GM23338 (cell line): ENCODE measurements around the gene LRRC19.

ENCODE experiments used
- CTCF ChIP-seq, 2 experiments: fragments of 200-600 bp in 1 of 2; sonication (generic) in 1 of 2; conservative IDR thresholded peaks; 2 replicates each; pipeline versions ENCODE4 v1.5.1 to v1.6.1; 2016 to 2017; ENCODE audit warnings: antibody characterized with exemption in 2 of 2, low read depth in 2 of 2, mild to moderate bottlenecking in 2 of 2, moderate library complexity in 1 of 2
- EZH2 ChIP-seq: fragments of 200-600 bp; sonication (generic); IDR thresholded peaks from one replicate; pipeline ENCODE4 v1.8.0; 2017; ENCODE audit warnings: antibody characterized with exemption, mild to moderate bottlenecking, low read depth; ENCODE audit not compliant: unreplicated experiment
- EZH2phosphoT487 ChIP-seq: fragments of 200-600 bp; sonication (generic); IDR thresholded peaks from one replicate; pipeline ENCODE4 v1.8.1; 2018; ENCODE audit warnings: antibody characterized with exemption; ENCODE audit not compliant: unreplicated experiment
- JUNB ChIP-seq: IDR thresholded peaks from one replicate; pipeline ENCODE4 v1.6.1; 2016; ENCODE audit warnings: antibody characterized with exemption; ENCODE audit not compliant: unreplicated experiment
- POLR2AphosphoS5 ChIP-seq: IDR thresholded peaks from 2 replicates; pipeline ENCODE4 v1.6.1; 2016; ENCODE audit warnings: antibody characterized with exemption, low read depth
- TF ChIP-seq, protein P1 (sequence below): IDR thresholded peaks from one replicate; pipeline ENCODE4 v1.6.1; 2018; ENCODE audit warnings: antibody characterized with exemption; ENCODE audit not compliant: unreplicated experiment

- TF ChIP-seq POLR2AphosphoS5 (no peak), CTCF (conservative IDR thresholded peaks at IDR 0.05; ENCODE audit: low read depth in 2 of 2) (no peak), JUNB (no peak), EZH2 (no peak), EZH2phosphoT487 (no peak)
- TF ChIP-seq, protein P1, sequence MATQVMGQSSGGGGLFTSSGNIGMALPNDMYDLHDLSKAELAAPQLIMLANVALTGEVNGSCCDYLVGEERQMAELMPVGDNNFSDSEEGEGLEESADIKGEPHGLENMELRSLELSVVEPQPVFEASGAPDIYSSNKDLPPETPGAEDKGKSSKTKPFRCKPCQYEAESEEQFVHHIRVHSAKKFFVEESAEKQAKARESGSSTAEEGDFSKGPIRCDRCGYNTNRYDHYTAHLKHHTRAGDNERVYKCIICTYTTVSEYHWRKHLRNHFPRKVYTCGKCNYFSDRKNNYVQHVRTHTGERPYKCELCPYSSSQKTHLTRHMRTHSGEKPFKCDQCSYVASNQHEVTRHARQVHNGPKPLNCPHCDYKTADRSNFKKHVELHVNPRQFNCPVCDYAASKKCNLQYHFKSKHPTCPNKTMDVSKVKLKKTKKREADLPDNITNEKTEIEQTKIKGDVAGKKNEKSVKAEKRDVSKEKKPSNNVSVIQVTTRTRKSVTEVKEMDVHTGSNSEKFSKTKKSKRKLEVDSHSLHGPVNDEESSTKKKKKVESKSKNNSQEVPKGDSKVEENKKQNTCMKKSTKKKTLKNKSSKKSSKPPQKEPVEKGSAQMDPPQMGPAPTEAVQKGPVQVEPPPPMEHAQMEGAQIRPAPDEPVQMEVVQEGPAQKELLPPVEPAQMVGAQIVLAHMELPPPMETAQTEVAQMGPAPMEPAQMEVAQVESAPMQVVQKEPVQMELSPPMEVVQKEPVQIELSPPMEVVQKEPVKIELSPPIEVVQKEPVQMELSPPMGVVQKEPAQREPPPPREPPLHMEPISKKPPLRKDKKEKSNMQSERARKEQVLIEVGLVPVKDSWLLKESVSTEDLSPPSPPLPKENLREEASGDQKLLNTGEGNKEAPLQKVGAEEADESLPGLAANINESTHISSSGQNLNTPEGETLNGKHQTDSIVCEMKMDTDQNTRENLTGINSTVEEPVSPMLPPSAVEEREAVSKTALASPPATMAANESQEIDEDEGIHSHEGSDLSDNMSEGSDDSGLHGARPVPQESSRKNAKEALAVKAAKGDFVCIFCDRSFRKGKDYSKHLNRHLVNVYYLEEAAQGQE: no peak
Observed at GRCh38 chr9:26955222-26955903, 50.1 kb downstream of the LRRC19 start.
